ENCODE results near the gene EHHADH. TPM values are rescaled to one million over a fixed set of nuclear protein-coding genes. Genes with fewer than 3 reads are reported as not detected.

The EHHADH gene
- total and polyA plus RNA-seq, 2 experiments from 2014 or later, result 14.3 to 22.0 TPM

DNA sequence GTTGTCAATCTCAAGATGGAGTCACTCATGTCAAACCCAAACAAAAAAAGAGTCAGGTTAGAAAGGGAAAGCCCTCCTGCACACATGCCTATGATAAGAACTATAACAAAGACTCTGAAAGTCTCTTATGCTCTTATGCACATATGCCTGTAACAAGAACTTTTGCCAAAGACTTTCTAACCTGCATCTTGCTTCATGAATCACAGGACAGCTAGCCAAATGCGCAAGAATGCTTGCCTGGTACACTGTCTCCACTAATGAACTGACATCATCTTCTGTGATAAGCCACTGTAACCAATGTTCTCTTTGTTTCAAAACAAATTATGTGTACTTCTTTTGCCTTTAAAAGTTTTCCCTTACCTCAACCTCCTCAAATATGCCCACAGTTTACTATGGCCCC, 18.2 kb upstream of the EHHADH start:
- Histone ChIP-seq H2AFZ (no peak overlapping the region), H3K27ac (no peak overlapping the region), H3K9me2 (replicated peaks; ENCODE audit: insufficient read depth) (no peaks in the 10 kb centered on the region), H3K4me1 (ENCODE audit: insufficient read depth) (no peaks in the 10 kb centered on the region), H3K27me3 (no peaks in the 10 kb centered on the region), H3K9me3 (ENCODE audit: low read depth) (no peaks in the 10 kb centered on the region), H3K79me2 (no peaks in the 10 kb centered on the region), H3K4me2 (no peak overlapping the region), H3K4me3 (no peak overlapping the region), H3K36me3 (replicated peaks; ENCODE audit: insufficient read depth, low read depth) (no peaks in the 10 kb centered on the region), H4K20me1 (ENCODE audit: insufficient read depth, poor library complexity, severe bottlenecking) (no peaks in the 10 kb centered on the region)
- DNase-seq (ENCODE audit: low spot score), result no peak
- TF ChIP-seq EZH2 (IDR thresholded peaks at IDR 0.05; ENCODE audit: borderline replicate concordance) (no peak), EZH2phosphoT487 (IDR thresholded peaks at IDR 0.05; ENCODE audit: low read depth, severe bottlenecking, unreplicated experiment) (no peak)
- TF ChIP-seq, protein P1, sequence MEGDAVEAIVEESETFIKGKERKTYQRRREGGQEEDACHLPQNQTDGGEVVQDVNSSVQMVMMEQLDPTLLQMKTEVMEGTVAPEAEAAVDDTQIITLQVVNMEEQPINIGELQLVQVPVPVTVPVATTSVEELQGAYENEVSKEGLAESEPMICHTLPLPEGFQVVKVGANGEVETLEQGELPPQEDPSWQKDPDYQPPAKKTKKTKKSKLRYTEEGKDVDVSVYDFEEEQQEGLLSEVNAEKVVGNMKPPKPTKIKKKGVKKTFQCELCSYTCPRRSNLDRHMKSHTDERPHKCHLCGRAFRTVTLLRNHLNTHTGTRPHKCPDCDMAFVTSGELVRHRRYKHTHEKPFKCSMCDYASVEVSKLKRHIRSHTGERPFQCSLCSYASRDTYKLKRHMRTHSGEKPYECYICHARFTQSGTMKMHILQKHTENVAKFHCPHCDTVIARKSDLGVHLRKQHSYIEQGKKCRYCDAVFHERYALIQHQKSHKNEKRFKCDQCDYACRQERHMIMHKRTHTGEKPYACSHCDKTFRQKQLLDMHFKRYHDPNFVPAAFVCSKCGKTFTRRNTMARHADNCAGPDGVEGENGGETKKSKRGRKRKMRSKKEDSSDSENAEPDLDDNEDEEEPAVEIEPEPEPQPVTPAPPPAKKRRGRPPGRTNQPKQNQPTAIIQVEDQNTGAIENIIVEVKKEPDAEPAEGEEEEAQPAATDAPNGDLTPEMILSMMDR (IDR thresholded peaks at IDR 0.05; ENCODE audit: poor library complexity), result no peak
- WGBS (ENCODE audit: low lambda C conversion rate, missing lambda C conversion rate), result 96% methylated on average over 1 of the region's 1 CpG

DNA sequence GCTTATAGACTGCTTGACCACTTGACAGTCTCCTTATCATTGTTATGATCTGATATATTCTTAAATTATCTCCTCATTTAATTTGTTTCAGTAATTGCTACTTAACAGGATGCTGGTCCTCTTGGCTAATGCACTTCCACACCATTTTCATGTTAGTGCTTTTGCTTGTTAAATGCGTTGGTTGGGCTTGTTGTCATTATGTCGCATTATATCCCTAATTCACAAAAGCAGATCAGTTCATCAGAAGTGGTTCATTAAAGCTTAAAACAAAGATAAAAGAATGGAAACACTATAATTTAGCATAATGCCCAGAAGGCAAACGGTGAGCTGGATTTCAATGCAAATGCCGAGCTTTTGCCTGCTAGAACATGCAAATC, 17.1 kb upstream of the EHHADH start:
- H3K27me3 ChIP-seq, result no peaks in the 10 kb centered on the region
- DNase-seq (ENCODE audit: low spot score), result no peak
- H3K4me2 ChIP-seq, result no peak overlapping the region
- no peak overlapping the region for H2AFZ ChIP-seq
- no peak overlapping the region for H3K4me3 ChIP-seq
- no peaks in the 10 kb centered on the region for H3K4me1 ChIP-seq (ENCODE audit: insufficient read depth)
- no peaks in the 10 kb centered on the region for H3K79me2 ChIP-seq
- no peak overlapping the region for H3K27ac ChIP-seq
- TF ChIP-seq, protein P1 (IDR thresholded peaks at IDR 0.05; ENCODE audit: poor library complexity), result no peak
- TF ChIP-seq EZH2 (IDR thresholded peaks at IDR 0.05; ENCODE audit: borderline replicate concordance), result no peak
- TF ChIP-seq EZH2phosphoT487 (IDR thresholded peaks at IDR 0.05; ENCODE audit: low read depth, severe bottlenecking, unreplicated experiment), result no peak
- no peaks in the 10 kb centered on the region for H4K20me1 ChIP-seq (ENCODE audit: insufficient read depth, poor library complexity, severe bottlenecking)
- no peaks in the 10 kb centered on the region for H3K9me2 ChIP-seq (replicated peaks; ENCODE audit: insufficient read depth)
- WGBS (ENCODE audit: low lambda C conversion rate, missing lambda C conversion rate), result 64% methylated on average over 4 of the region's 4 CpGs
- no peaks in the 10 kb centered on the region for H3K9me3 ChIP-seq (ENCODE audit: low read depth)
- H3K36me3 ChIP-seq (replicated peaks; ENCODE audit: insufficient read depth, low read depth), result no peaks in the 10 kb centered on the region

DNA sequence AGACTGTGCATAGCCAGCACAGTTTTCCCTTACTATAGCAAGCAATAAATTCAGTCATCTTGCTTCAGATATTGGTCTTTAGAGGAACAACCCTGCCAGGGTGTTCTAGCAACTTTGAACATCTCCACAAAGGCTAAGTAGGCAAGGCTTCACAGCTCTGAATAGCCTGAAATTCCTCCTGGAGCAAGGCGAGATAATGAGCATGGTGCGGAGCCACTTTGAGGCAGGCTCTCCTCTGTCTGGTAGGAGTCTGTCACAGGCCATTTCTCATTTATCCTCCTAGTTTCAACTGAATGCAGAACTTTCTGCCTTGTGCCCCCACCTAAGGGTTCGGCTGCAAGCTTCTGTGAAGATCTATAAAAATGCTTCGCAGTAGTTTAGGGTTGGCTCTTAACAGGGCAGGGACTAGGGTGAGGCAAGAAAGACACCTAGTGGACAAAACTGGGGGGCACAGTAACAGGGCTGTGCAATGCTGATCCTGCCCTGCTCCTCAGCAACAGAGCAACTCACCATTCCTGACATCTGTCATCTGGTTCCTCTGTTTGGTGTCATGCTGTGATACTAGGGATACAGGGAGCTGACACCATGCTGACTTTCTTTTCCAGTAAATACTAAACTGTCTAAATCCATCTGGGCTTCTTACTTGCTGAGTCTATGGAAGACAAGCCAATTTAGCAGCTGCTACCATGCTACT, 16.6 kb upstream of the EHHADH start:
- Histone ChIP-seq H3K4me1 (ENCODE audit: insufficient read depth) (no peaks in the 10 kb centered on the region), H3K79me2 (no peaks in the 10 kb centered on the region), H3K4me2 (peak overlapping the region; percentile 45), H2AFZ (no peak overlapping the region), H3K4me3 (no peak overlapping the region), H3K36me3 (replicated peaks; ENCODE audit: insufficient read depth, low read depth) (no peaks in the 10 kb centered on the region), H3K27me3 (no peaks in the 10 kb centered on the region), H3K9me3 (ENCODE audit: low read depth) (no peaks in the 10 kb centered on the region), H3K9me2 (replicated peaks; ENCODE audit: insufficient read depth) (no peaks in the 10 kb centered on the region), H3K27ac (no peak overlapping the region), H4K20me1 (ENCODE audit: insufficient read depth, poor library complexity, severe bottlenecking) (no peaks in the 10 kb centered on the region)
- DNase-seq (ENCODE audit: low spot score), result peak; percentile 55
- TF ChIP-seq EZH2phosphoT487 (IDR thresholded peaks at IDR 0.05; ENCODE audit: low read depth, severe bottlenecking, unreplicated experiment) (no peak), EZH2 (IDR thresholded peaks at IDR 0.05; ENCODE audit: borderline replicate concordance) (no peak)
- TF ChIP-seq, protein P1 (IDR thresholded peaks at IDR 0.05; ENCODE audit: poor library complexity), result peak; percentile 43
- WGBS (ENCODE audit: low lambda C conversion rate, missing lambda C conversion rate), result 31% methylated on average over 4 of the region's 4 CpGs
